SW480 (cell line): ENCODE measurements around the gene ECI2.
"Not testable (repeated sequence)": the region's sequence is repeated elsewhere in the genome, so short reads cannot be mapped to it uniquely, and the experiment has no call there.

Source experiments
- DNase-seq: peaks from one replicate; pipeline ENCODE4 v3.0.0-alpha.2; 2016; ENCODE audit warnings: low spot score

ECI2 gene

GRCh38 chr6:4102687-4103244 is 32.6 kb downstream of the ECI2 start:
- no peak for DNase-seq

- no peak for DNase-seq
Measured at GRCh38 chr6:4101298-4101697, 34.1 kb downstream of the ECI2 start.

- DNase-seq = no peak
Measured at GRCh38 chr6:4100655-4101054, 34.7 kb downstream of the ECI2 start.

GRCh38 chr6:4093288-4093687 is 42.1 kb downstream of the ECI2 start:
- no peak for DNase-seq

- no peak for DNase-seq
Measured at GRCh38 chr6:4091941-4092340, 43.4 kb downstream of the ECI2 start.

- DNase-seq = not testable (repeated sequence)
Measured at GRCh38 chr6:4090043-4090442, 45.3 kb downstream of the ECI2 start.

- DNase-seq = no peak
Measured at GRCh38 chr6:4088704-4089103, 46.7 kb downstream of the ECI2 start.

GRCh38 chr6:4085332-4085700 is 50.1 kb downstream of the ECI2 start:
- DNase-seq = no peak

GRCh38 chr6:4084444-4085331 is 50.7 kb downstream of the ECI2 start:
- no peak for DNase-seq

GRCh38 chr6:4078691-4079471 is 56.5 kb downstream of the ECI2 start, which contains the start of gene FAM217A:
FAM217A (minus strand) TSS chr6:4079137; CDS start chr6:4077414, 1,723 bp downstream.
- DNase-seq = no peak

- DNase-seq = no peak
Measured at GRCh38 chr6:4074478-4075235, 60.7 kb downstream of the ECI2 start.

- no peak for DNase-seq
Measured at GRCh38 chr6:4071330-4071729, 64.0 kb downstream of the ECI2 start.

- no peak for DNase-seq
Measured at GRCh38 chr6:4069199-4069598, 66.2 kb downstream of the ECI2 start.

GRCh38 chr6:4067673-4068072 is 67.7 kb downstream of the ECI2 start:
- no peak for DNase-seq

GRCh38 chr6:4066029-4066755 is 69.2 kb downstream of the ECI2 start:
- no peak for DNase-seq
